Measurements from ENCODE around the gene ATL3. TPM values are rescaled to one million over a fixed set of nuclear protein-coding genes. Genes with fewer than 3 reads are reported as not detected.
"Not testable (repeated sequence)": the region's sequence is repeated elsewhere in the genome, so short reads cannot be mapped to it uniquely, and the experiment has no call there.

The ATL3 gene
- total and polyA plus RNA-seq, 2 experiments from 2014 or later = 3.1 to 3.8 TPM

GRCh38 chr11:63652671-63653070, 18.5 kb downstream of the ATL3 start:
- no peak overlapping the region for H3K4me3 ChIP-seq
- TF ChIP-seq CTCF (IDR thresholded peaks at IDR 0.05; ENCODE audit: low read depth, low read length) = no peak
- no peak overlapping the region for H3K27ac ChIP-seq

GRCh38 chr11:63643205-63643604, 28.0 kb downstream of the ATL3 start:
- H3K27me3 ChIP-seq = no peaks in the 10 kb centered on the region
- no peak overlapping the region for H3K4me3 ChIP-seq
- TF ChIP-seq CTCF (IDR thresholded peaks at IDR 0.05; ENCODE audit: low read depth, low read length) = no peak
- no peaks in the 10 kb centered on the region for H3K9me3 ChIP-seq (ENCODE audit: low read depth)
- no peak for DNase-seq (ENCODE audit: low read depth in 1 of 2, low spot score in 1 of 2)
- no peaks in the 10 kb centered on the region for H3K4me1 ChIP-seq (ENCODE audit: low read depth)
- H3K27ac ChIP-seq = no peak overlapping the region
- H3K36me3 ChIP-seq = peaks cover 24% of the 10 kb centered on the region

More at GRCh38 chr11:63652671-63653070, 18.5 kb downstream of the ATL3 start:
- H3K27me3 ChIP-seq = no peaks in the 10 kb centered on the region
- no peaks in the 10 kb centered on the region for H3K4me1 ChIP-seq (ENCODE audit: low read depth)
- DNase-seq (ENCODE audit: low read depth in 1 of 2, low spot score in 1 of 2) = no peak
- peaks cover 12% of the 10 kb centered on the region for H3K36me3 ChIP-seq
- no peaks in the 10 kb centered on the region for H3K9me3 ChIP-seq (ENCODE audit: low read depth)

GRCh38 chr11:63641727-63642126, 29.4 kb downstream of the ATL3 start:
- no peak overlapping the region for H3K27ac ChIP-seq
- H3K4me3 ChIP-seq = no peak overlapping the region
- no peaks in the 10 kb centered on the region for H3K9me3 ChIP-seq (ENCODE audit: low read depth)
- H3K4me1 ChIP-seq (ENCODE audit: low read depth) = no peaks in the 10 kb centered on the region
- peaks cover 24% of the 10 kb centered on the region for H3K36me3 ChIP-seq
- DNase-seq (ENCODE audit: low read depth in 1 of 2, low spot score in 1 of 2) = peak in 1 of 2 donors; percentile 43
- peak; percentile 21 for TF ChIP-seq CTCF (IDR thresholded peaks at IDR 0.05; ENCODE audit: low read depth, low read length)
- H3K27me3 ChIP-seq = no peaks in the 10 kb centered on the region

GRCh38 chr11:63639199-63639832, 31.9 kb downstream of the ATL3 start:
- Histone ChIP-seq H3K4me3 (no peak overlapping the region), H3K27me3 (no peaks in the 10 kb centered on the region), H3K4me1 (ENCODE audit: low read depth) (no peaks in the 10 kb centered on the region), H3K9me3 (ENCODE audit: low read depth) (no peaks in the 10 kb centered on the region), H3K36me3 (peaks cover 23% of the 10 kb centered on the region), H3K27ac (no peak overlapping the region)
- DNase-seq (ENCODE audit: low read depth in 1 of 2, low spot score in 1 of 2) = peak in 1 of 2 donors; percentile 50
- peak; percentile 31 for TF ChIP-seq CTCF (IDR thresholded peaks at IDR 0.05; ENCODE audit: low read depth, low read length)

GRCh38 chr11:63638436-63638835, 32.7 kb downstream of the ATL3 start:
- not testable (repeated sequence) for H3K4me1 ChIP-seq (ENCODE audit: low read depth); DNase-seq (ENCODE audit: low read depth in 1 of 2, low spot score in 1 of 2); H3K27ac ChIP-seq; H3K4me3 ChIP-seq; H3K9me3 ChIP-seq (ENCODE audit: low read depth); H3K27me3 ChIP-seq
- H3K36me3 ChIP-seq = peaks cover 16% of the 10 kb centered on the region

GRCh38 chr11:63635762-63636465, 35.3 kb downstream of the ATL3 start:
- peak; percentile 86 for TF ChIP-seq CTCF (IDR thresholded peaks at IDR 0.05; ENCODE audit: low read depth, low read length)
- Histone ChIP-seq H3K36me3 (peaks cover 15% of the 10 kb centered on the region), H3K27ac (no peak overlapping the region), H3K4me1 (ENCODE audit: low read depth) (no peaks in the 10 kb centered on the region), H3K9me3 (ENCODE audit: low read depth) (no peaks in the 10 kb centered on the region), H3K4me3 (no peak overlapping the region), H3K27me3 (no peaks in the 10 kb centered on the region)
- peak; percentile 67 to 80 for DNase-seq (ENCODE audit: low read depth in 1 of 2, low spot score in 1 of 2)
